Neural progenitor cell (in vitro differentiated cells): ENCODE results near the gene ALK.

Experiments
- EZH2 ChIP-seq: fragments of 200-600 bp; sonication (generic); IDR thresholded peaks from 2 replicates; pipeline ENCODE4 v1.6.1; 2017; ENCODE audit warnings: antibody characterized with exemption, mild to moderate bottlenecking, moderate library complexity
- EZH2phosphoT487 ChIP-seq: fragments of 200-600 bp; sonication (generic); IDR thresholded peaks from 2 replicates; pipeline ENCODE4 v1.6.1; 2017; ENCODE audit warnings: antibody characterized with exemption
- TF ChIP-seq, protein P1 (sequence below): fragments of 200-600 bp; sonication (generic); IDR thresholded peaks from 2 replicates; pipeline ENCODE4 v1.5.1; 2017; ENCODE audit warnings: antibody characterized with exemption, mild to moderate bottlenecking

DNA sequence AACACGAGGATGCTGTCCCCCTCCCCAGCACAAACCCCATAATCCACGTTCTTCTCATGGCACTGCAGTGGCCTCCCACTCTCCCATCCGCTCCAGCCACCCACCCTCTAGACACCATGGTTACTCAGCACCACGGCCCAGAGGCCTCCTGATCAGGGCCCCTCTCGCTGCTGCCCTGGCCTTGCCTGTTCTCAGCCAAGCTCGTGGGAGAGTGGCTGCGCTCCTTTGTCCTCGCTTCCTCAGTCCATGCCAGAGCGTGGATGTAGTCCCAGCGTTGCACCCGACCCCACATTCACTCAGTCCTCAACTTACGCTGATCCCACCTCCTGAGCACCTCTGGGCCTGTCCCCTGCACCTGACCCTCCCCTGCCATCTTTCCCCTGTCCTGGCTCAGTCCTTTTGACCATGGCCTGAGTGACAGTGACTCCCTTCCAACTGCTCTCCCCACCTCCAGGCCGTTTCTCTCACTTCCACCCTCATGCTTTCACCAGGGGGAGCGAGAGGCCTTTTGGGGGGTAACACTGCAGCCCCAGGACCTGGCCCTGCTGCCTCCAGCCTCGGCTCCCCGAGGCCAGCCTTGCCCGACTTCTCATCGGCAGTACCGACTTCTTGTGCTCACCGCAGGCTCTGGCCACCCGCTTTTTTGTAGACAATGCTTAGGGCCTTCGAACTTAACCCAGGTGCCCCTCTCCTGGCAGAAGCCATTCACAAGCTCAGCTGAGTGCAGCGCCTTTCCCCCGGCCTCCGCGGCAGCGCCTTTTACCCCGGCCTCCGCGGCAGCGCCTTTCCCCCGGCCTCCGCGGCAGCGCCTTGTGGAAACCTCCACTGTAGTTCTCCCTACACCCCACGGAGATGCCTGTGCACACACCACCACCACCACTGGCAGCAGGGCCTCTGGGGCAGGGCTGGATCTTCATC is 674.7 kb downstream of the ALK start:
- TF ChIP-seq EZH2phosphoT487 (no peak), EZH2 (no peak)
- TF ChIP-seq, protein P1, sequence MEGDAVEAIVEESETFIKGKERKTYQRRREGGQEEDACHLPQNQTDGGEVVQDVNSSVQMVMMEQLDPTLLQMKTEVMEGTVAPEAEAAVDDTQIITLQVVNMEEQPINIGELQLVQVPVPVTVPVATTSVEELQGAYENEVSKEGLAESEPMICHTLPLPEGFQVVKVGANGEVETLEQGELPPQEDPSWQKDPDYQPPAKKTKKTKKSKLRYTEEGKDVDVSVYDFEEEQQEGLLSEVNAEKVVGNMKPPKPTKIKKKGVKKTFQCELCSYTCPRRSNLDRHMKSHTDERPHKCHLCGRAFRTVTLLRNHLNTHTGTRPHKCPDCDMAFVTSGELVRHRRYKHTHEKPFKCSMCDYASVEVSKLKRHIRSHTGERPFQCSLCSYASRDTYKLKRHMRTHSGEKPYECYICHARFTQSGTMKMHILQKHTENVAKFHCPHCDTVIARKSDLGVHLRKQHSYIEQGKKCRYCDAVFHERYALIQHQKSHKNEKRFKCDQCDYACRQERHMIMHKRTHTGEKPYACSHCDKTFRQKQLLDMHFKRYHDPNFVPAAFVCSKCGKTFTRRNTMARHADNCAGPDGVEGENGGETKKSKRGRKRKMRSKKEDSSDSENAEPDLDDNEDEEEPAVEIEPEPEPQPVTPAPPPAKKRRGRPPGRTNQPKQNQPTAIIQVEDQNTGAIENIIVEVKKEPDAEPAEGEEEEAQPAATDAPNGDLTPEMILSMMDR, result no peak
